Adrenal gland (tissue), 12 donors: ENCODE data around the gene WDR13. TPM values are rescaled to one million over a fixed set of nuclear protein-coding genes. Genes with fewer than 3 reads are reported as not detected.

Source experiments
- DNase-seq, 7 donors: peaks; one replicate each; pipeline ENCODE4 v3.0.0-alpha.2; 2019 to 2020
- H3K27ac ChIP-seq, 5 donors: fragments of 200-600 bp; sonication (generic) in 4 of 5; 1 replicate in 3 of 5; 2 replicates in 2 of 5; pipeline versions ENCODE4 v1.5.1 to v1.8.0; 2016 to 2020; ENCODE audit warnings: mild to moderate bottlenecking in 1 of 5
- H3K27me3 ChIP-seq: fragments of 200-600 bp; 2 replicates; pipeline ENCODE4 v1.8.0; 2021
- H3K36me3 ChIP-seq, 2 donors: fragments of 200-600 bp; replicated peaks in 1 of 2; 1 replicate in 1 of 2; 2 replicates in 1 of 2; pipeline versions ENCODE4 v1.5.1 to v1.8.0; 2018 to 2022
- H3K4me1 ChIP-seq, 2 donors: fragments of 200-600 bp; replicated peaks in 1 of 2; 1 replicate in 1 of 2; 2 replicates in 1 of 2; pipeline versions ENCODE4 v1.5.1 to v1.8.0; 2018 to 2021
- H3K4me3 ChIP-seq, 4 donors: fragments of 200-600 bp; sonication (generic) in 3 of 4; one replicate each; pipeline ENCODE4 v1.5.1; 2016 to 2018
- H3K9me3 ChIP-seq, 3 donors: fragments of 200-600 bp; sonication (generic) in 1 of 3; replicated peaks in 1 of 3; 1 replicate in 2 of 3; 2 replicates in 1 of 3; pipeline versions ENCODE4 v1.5.1 to v1.8.0; 2016 to 2021
- POLR2A ChIP-seq, 2 donors: fragments of 450-650 bp; IDR thresholded peaks; one replicate each; pipeline ENCODE4 v1.6.1; 2017; ENCODE audit warnings: antibody characterized with exemption in 2 of 2, mild to moderate bottlenecking in 2 of 2, moderate library complexity in 1 of 2
- WGBS, 4 donors: extraction: QIAGEN DNeasy Blood & Tissue Kit in 2 of 4; methylation state at CpG; one replicate each; pipeline versions ENCODE4 v1.1.5 to v1.1.7; 2013 to 2017; 5-methylcytosine and 5-hydroxymethylcytosine counted together
- intact Hi-C, 2 donors: fragments of 100-400 bp; cut with DNase I; formaldehyde crosslinking; loops; one replicate each; pipeline versions ENCODE4 v1.14.1 to v1.15.0; 2022 to 2023
- polyA plus RNA-seq, 3 donors: library from polyadenylated mRNA; stranded (reverse); fragments of 200-250 nt in 2 of 3; fragments of 350-450 nt in 1 of 3; fragmentation: Illumina TruSeq in 1 of 3; extraction: RNeasy Lipid Tissue Mini Kit (QIAGEN cat#74804) in 1 of 3; gene quantifications; one replicate each; pipeline ENCODE4 v1.2.3, GENCODE V29; 2013 to 2014
- total RNA-seq, 9 donors: library from RNA; depleted of rRNA in 4 of 9; stranded (reverse); fragments of >200 nt in 4 of 9; fragments of 120-200 nt in 1 of 9; fragmentation: NEBNext Ultra II Directional in 1 of 9; extraction: Animal tissue kit (Norgen Biotek cat#: 25700) in 1 of 9; gene quantifications; one replicate each; pipeline versions ENCODE4 v1.1.0 to v1.2.4, GENCODE V29; 2013 to 2023
- TF ChIP-seq, protein P1 (sequence below), 6 experiments: fragments of 450-650 bp in 4 of 6; fragments of 200-600 bp in 2 of 6; sonication (generic) in 1 of 6; IDR thresholded peaks; 1 replicate in 5 of 6; 2 replicates in 1 of 6; pipeline versions ENCODE4 v1.5.1 to v1.8.0; 2016 to 2021; ENCODE audit warnings: antibody characterized with exemption in 6 of 6, mild to moderate bottlenecking in 2 of 6, moderate library complexity in 1 of 6
- donor health status: healthy with polysubstance abuse.
- donor health status: Bipolar disorder and iron deficiency.
- donor health status: DM: yes; HTN: yes; CAD: no.
- donor health status: DM: no; HTN: no; CAD: no.
- donor health status: DM: no; HTN: no; CAD: no.
- donor health status: DM: yes; HTN: yes; CAD: no.

WDR13 gene
- total and polyA plus RNA-seq, 12 donors, result 53.5 to 677 (median 171) TPM

DNA sequence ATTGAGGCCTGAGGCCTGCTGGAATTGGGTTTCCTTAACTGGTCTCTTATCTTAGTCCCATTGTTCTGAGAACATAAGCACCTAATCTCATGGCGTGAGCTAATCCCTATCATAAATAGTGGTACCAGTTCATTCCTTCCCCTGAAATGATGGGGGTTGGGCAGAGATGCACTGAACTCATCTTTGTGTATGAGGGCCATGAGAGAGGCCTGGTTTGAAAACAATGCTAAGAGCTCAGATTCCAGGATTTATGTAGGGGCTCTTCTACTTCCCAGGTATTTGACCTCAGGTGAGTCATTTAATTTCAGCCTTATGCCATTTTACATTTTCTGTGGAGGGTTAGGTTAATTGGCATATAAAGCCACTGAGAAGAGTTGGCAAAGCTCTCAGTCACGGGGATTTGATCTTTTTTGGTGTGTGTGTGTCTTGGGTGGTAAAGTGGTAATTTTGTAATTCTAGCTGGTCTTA lies 18.6 kb upstream of the WDR13 start:
- Histone ChIP-seq H3K27me3 (no peaks in the 10 kb centered on the region), H3K4me3 (no peak overlapping the region), H3K36me3 (peaks cover 0 to 34% of the 10 kb centered on the region in 2 donors), H3K27ac (no peak overlapping the region), H3K4me1 (peaks cover 4 to 16% of the 10 kb centered on the region in 2 donors), H3K9me3 (no peaks in the 10 kb centered on the region)
- 55 to 89% (median 76%) methylated on average over 2 of the region's 2 CpGs for WGBS, 4 donors
- no peak for DNase-seq
- intact Hi-C loops, result no loop called here
- TF ChIP-seq, protein P1, sequence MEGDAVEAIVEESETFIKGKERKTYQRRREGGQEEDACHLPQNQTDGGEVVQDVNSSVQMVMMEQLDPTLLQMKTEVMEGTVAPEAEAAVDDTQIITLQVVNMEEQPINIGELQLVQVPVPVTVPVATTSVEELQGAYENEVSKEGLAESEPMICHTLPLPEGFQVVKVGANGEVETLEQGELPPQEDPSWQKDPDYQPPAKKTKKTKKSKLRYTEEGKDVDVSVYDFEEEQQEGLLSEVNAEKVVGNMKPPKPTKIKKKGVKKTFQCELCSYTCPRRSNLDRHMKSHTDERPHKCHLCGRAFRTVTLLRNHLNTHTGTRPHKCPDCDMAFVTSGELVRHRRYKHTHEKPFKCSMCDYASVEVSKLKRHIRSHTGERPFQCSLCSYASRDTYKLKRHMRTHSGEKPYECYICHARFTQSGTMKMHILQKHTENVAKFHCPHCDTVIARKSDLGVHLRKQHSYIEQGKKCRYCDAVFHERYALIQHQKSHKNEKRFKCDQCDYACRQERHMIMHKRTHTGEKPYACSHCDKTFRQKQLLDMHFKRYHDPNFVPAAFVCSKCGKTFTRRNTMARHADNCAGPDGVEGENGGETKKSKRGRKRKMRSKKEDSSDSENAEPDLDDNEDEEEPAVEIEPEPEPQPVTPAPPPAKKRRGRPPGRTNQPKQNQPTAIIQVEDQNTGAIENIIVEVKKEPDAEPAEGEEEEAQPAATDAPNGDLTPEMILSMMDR (IDR thresholded peaks at IDR 0.05), result no peak
- TF ChIP-seq POLR2A (IDR thresholded peaks at IDR 0.05), result no peak

DNA sequence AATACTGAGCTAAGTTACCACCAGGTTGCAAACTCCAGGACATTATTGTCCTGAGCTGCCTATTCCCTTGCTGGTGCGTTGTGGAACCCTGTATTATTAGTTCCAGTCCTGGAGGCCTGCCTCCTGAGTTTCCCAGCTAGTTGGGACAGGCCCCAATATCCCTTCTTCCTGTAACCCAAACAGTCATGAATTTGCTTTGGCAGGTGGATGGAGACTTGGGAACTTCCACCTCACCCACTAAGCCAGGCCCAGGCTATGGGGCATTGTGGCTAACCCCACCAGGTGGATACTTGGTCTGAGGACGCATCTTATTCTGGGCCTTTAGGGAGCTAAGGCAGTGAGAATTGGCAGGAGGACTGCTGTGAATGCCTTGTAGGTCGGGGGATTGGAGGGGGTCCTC lies 18.0 kb upstream of the WDR13 start:
- H3K27me3 ChIP-seq, result no peaks in the 10 kb centered on the region
- WGBS, 4 donors, result 67 to 95% (median 75%) methylated on average over 2 to 3 of the region's 3 CpGs
- H3K36me3 ChIP-seq, result peaks cover 0 to 34% of the 10 kb centered on the region in 2 donors
- TF ChIP-seq, protein P1 (IDR thresholded peaks at IDR 0.05), result no peak
- no peak for TF ChIP-seq POLR2A (IDR thresholded peaks at IDR 0.05)
- no peak overlapping the region for H3K27ac ChIP-seq
- intact Hi-C loops, result no loop called here
- H3K4me1 ChIP-seq, result peaks cover 4 to 16% of the 10 kb centered on the region in 2 donors
- DNase-seq, result no peak
- no peaks in the 10 kb centered on the region for H3K9me3 ChIP-seq
- H3K4me3 ChIP-seq, result no peak overlapping the region

DNA sequence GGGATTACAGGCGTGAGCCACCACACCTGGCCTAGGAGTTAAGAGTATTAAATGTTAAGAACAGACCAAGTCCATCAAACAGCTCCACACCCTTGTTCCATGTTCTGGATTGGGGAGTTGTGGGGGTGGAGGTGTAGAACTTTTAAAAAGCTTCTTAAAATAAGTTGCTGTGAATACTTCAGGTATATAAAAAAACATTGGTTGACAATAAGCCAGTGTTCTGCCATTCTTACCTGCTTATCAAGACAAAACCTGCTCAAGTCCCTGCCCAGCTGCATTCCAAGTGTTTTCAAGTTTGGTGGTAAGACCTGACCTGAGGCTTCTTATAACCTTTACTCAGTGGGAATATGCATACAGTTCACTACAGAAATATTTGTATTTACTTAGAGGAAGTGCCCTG lies 16.6 kb upstream of the WDR13 start:
- Histone ChIP-seq H3K9me3 (no peaks in the 10 kb centered on the region), H3K27ac (no peak overlapping the region), H3K4me3 (no peak overlapping the region), H3K27me3 (no peaks in the 10 kb centered on the region), H3K36me3 (peaks cover 0 to 29% of the 10 kb centered on the region in 2 donors), H3K4me1 (peaks cover 4 to 15% of the 10 kb centered on the region in 2 donors)
- intact Hi-C loops, result no loop called here
- DNase-seq, result no peak
- TF ChIP-seq, protein P1 (IDR thresholded peaks at IDR 0.05), result no peak
- no peak for TF ChIP-seq POLR2A (IDR thresholded peaks at IDR 0.05)
- WGBS, 4 donors, result 88 to 96% (median 92%) methylated on average over 1 of the region's 1 CpG; no CpG with 5 or more reads in 1 of the 4 donors

DNA sequence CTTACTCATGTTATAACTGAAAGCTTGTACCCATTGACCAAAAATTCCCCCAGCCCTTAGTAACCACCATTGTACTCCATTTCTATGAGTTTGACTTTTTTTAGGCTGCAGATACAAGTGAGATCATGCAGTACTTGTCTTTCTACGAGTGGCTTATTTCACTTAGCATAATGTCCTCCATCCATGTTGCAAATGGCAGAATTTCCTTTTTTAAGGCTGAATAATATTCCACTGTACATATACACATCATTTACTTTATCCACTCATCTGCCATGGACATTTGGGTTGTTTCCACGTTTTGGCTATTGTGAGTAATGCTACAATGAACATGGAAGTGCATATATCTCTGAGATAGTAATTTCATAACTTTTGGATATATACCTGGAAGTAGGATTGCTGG lies 12.6 kb upstream of the WDR13 start:
- Histone ChIP-seq H3K9me3 (no peaks in the 10 kb centered on the region), H3K4me1 (no peaks in the 10 kb centered on the region), H3K36me3 (no peaks in the 10 kb centered on the region), H3K27me3 (no peaks in the 10 kb centered on the region), H3K27ac (no peak overlapping the region), H3K4me3 (no peak overlapping the region)
- no peak for TF ChIP-seq POLR2A (IDR thresholded peaks at IDR 0.05)
- TF ChIP-seq, protein P1 (IDR thresholded peaks at IDR 0.05), result no peak
- 33 to 56% (median 46%) methylated on average over 2 of the region's 2 CpGs for WGBS, 4 donors
- no peak for DNase-seq
- intact Hi-C loops, result no loop called here
